Lung (tissue), 16 donors: ENCODE measurements around the gene FAM120B. TPM values are rescaled to one million over a fixed set of nuclear protein-coding genes. Genes with fewer than 3 reads are reported as not detected.

Experiments used
- ATAC-seq: fragments of 200-7000 bp; cut with Tn5 transposase; one replicate; pipeline ENCODE4 v1.9.1; 2020; ENCODE audit warnings: moderate number of reproducible peaks; ENCODE audit not compliant: insufficient read depth, low FRiP score
- DNase-seq, 3 donors: peaks; one replicate each; pipeline ENCODE4 v3.0.0-alpha.2; 2013 to 2017
- H3K27ac ChIP-seq, 2 donors: one replicate each; pipeline ENCODE4 v1.5.1; 2013; ENCODE audit warnings: mild to moderate bottlenecking in 2 of 2, moderate library complexity in 2 of 2, control low read depth in 1 of 2, inconsistent platforms in 1 of 2, low read depth in 1 of 2, low read length in 1 of 2
- H3K27me3 ChIP-seq, 3 donors: one replicate each; pipeline ENCODE4 v1.5.1; 2013; ENCODE audit warnings: low read length in 2 of 3; ENCODE audit not compliant: control insufficient read depth in 3 of 3, insufficient read depth in 3 of 3
- H3K36me3 ChIP-seq, 4 donors: one replicate each; pipeline ENCODE4 v1.5.1; 2013; ENCODE audit warnings: low read length in 4 of 4, mild to moderate bottlenecking in 1 of 4, moderate library complexity in 1 of 4; ENCODE audit not compliant: control insufficient read depth in 4 of 4, insufficient read depth in 4 of 4
- H3K4me1 ChIP-seq, 5 donors: one replicate each; pipeline ENCODE4 v1.5.1; 2013; ENCODE audit warnings: low read length in 5 of 5, mild to moderate bottlenecking in 2 of 5, moderate library complexity in 1 of 5; ENCODE audit not compliant: control insufficient read depth in 5 of 5, insufficient read depth in 5 of 5
- H3K4me3 ChIP-seq: one replicate; pipeline ENCODE4 v1.5.1; 2013; ENCODE audit warnings: mild to moderate bottlenecking, control low read depth, moderate library complexity
- H3K9ac ChIP-seq, 2 donors: one replicate each; pipeline ENCODE4 v1.5.1; 2013; ENCODE audit warnings: low read length in 2 of 2, control low read depth in 1 of 2; ENCODE audit not compliant: insufficient read depth in 1 of 2
- H3K9me3 ChIP-seq, 4 donors: one replicate each; pipeline ENCODE4 v1.5.1; 2013; ENCODE audit warnings: low read length in 3 of 4, mild to moderate bottlenecking in 1 of 4, moderate library complexity in 1 of 4; ENCODE audit not compliant: control insufficient read depth in 4 of 4, insufficient read depth in 3 of 4
- CTCF ChIP-seq: IDR thresholded peaks from 2 replicates; pipeline ENCODE4 v1.5.1; 2012; ENCODE audit warnings: mild to moderate bottlenecking; ENCODE audit errors: control extremely low read depth, extremely low read depth
- WGBS, 2 donors: extraction: QIAGEN DNeasy Blood & Tissue Kit; methylation state at CpG; one replicate each; pipeline ENCODE4 v1.1.7; 2013; 5-methylcytosine and 5-hydroxymethylcytosine counted together
- long read RNA-seq, 5 donors: transcript quantifications; one replicate each; lab custom pipeline, GENCODE V29; 2026
- polyA plus RNA-seq, 2 donors: library from polyadenylated mRNA; stranded (reverse); fragments of 200-250 nt; gene quantifications; one replicate each; pipeline ENCODE4 v1.2.1, GENCODE V29; 2013
- total RNA-seq, 2 donors: library from RNA; depleted of rRNA in 1 of 2; stranded (reverse); fragments of >200 nt in 1 of 2; gene quantifications; one replicate each; pipeline ENCODE4 v1.2.1, GENCODE V29; 2014 to 2021
- donor health status: control.
- donor health status: control.
- donor health status: Bipolar disorder and iron deficiency.
- donor health status: healthy.
- donor health status: DM: yes; HTN: yes; CAD: no.

Gene FAM120B
- total RNA-seq (10 to 100 TPM; 29.5 to 35.6 TPM), polyA plus RNA-seq (10 to 100 TPM in 1 of 2 donors, 1 to 10 TPM in 1; 8.5 to 11.8 TPM)
- long read RNA-seq, donor 1, full-length matches to known transcripts = 6 of 46 reads
- long read RNA-seq, donor 1, partial matches to known transcripts = 40 of 46 reads
- long read RNA-seq, donor 1, other reads (novel, unspliced or antisense) = 0 of 46 reads
- long read RNA-seq, donor 2, partial matches to known transcripts = 5 of 5 reads
- long read RNA-seq, donor 2, other reads (novel, unspliced or antisense) = 0 of 5 reads
- long read RNA-seq, donor 3, full-length matches to known transcripts = 5 of 12 reads
- long read RNA-seq, donor 3, partial matches to known transcripts = 7 of 12 reads
- long read RNA-seq, donor 3, other reads (novel, unspliced or antisense) = 0 of 12 reads
- long read RNA-seq, donor 4, partial matches to known transcripts = 12 of 12 reads
- long read RNA-seq, donor 4, other reads (novel, unspliced or antisense) = 0 of 12 reads
- long read RNA-seq, donor 5, full-length matches to known transcripts = 3 of 58 reads
- long read RNA-seq, donor 5, partial matches to known transcripts = 55 of 58 reads
- long read RNA-seq, donor 5, other reads (novel, unspliced or antisense) = 0 of 58 reads

- Histone ChIP-seq H3K9ac (peak within 1 kb of the TSS; percentile 92 to 96), H3K9me3 (no peaks in the 10 kb centered on the region), H3K27ac (peak within 1 kb of the TSS; percentile 92 to 96), H3K36me3 (peaks cover 0 to 8% (median 0%) of the 10 kb centered on the region in 4 donors), H3K27me3 (no peaks in the 10 kb centered on the region), H3K4me1 (peaks cover 12 to 31% (median 19%) of the 10 kb centered on the region in 5 donors), H3K4me3 (peak within 1 kb of the TSS; percentile 91)
- TF ChIP-seq CTCF = no peak
- DNase-seq (peak; percentile 97 to 98 (median 97)), ATAC-seq (peak; percentile 99)
- WGBS, 2 donors = 0% methylated on average over 94 to 97 of the region's 97 CpGs
Measured at GRCh38 chr6:170306324-170307079, at the start of gene FAM120B. Gene FAM120B, plus strand, starts transcription at chr6:170306758. Its CDS starts 10,633 bp downstream, at chr6:170317391.

- H3K27ac ChIP-seq = no peak overlapping the region
- no peaks in the 10 kb centered on the region for H3K36me3 ChIP-seq
- 86 to 92% methylated on average over 4 of the region's 4 CpGs for WGBS, 2 donors
- peaks cover 0 to 3% (median 0%) of the 10 kb centered on the region in 5 donors for H3K4me1 ChIP-seq
- no peak for DNase-seq
- H3K9me3 ChIP-seq = no peaks in the 10 kb centered on the region
- no peak overlapping the region for H3K9ac ChIP-seq
- no peak for TF ChIP-seq CTCF
- no peak for ATAC-seq
- H3K4me3 ChIP-seq = no peak overlapping the region
- H3K27me3 ChIP-seq = peaks cover 0 to 2% (median under 1%) of the 10 kb centered on the region in 3 donors
Measured at GRCh38 chr6:170257376-170257775, 49.2 kb upstream of the FAM120B start.

GRCh38 chr6:170258407-170258806 is 48.2 kb upstream of the FAM120B start:
- ATAC-seq (no peak), DNase-seq (no peak)
- TF ChIP-seq CTCF = no peak
- no peak overlapping the region for H3K27ac ChIP-seq
- H3K9ac ChIP-seq = no peak overlapping the region
- H3K36me3 ChIP-seq = no peaks in the 10 kb centered on the region
- no peak overlapping the region for H3K4me3 ChIP-seq
- no peaks in the 10 kb centered on the region for H3K9me3 ChIP-seq
- H3K4me1 ChIP-seq = peaks cover 0 to 7% (median 0%) of the 10 kb centered on the region in 5 donors
- 80 to 83% methylated on average over 6 of the region's 6 CpGs for WGBS, 2 donors
- peaks cover 0 to 6% (median 2%) of the 10 kb centered on the region in 3 donors for H3K27me3 ChIP-seq
